Vagina (tissue), 2 donors: ENCODE results near the gene KCNH1.

Source experiments
- CTCF ChIP-seq, 3 experiments: fragments of 450-650 bp in 2 of 3; fragments of 200-600 bp in 1 of 3; sonication (generic) in 1 of 3; IDR thresholded peaks; one replicate each; pipeline ENCODE4 v1.5.1; 2017 to 2019; ENCODE audit warnings: antibody characterized with exemption in 3 of 3, mild to moderate bottlenecking in 2 of 3, moderate library complexity in 2 of 3
- POLR2A ChIP-seq, 2 donors: fragments of 450-650 bp; IDR thresholded peaks; one replicate each; pipeline ENCODE4 v1.6.1; 2017; ENCODE audit warnings: antibody characterized with exemption in 2 of 2, mild to moderate bottlenecking in 2 of 2, moderate library complexity in 2 of 2

- no peak for TF ChIP-seq CTCF (IDR thresholded peaks at IDR 0.05)
- TF ChIP-seq POLR2A (IDR thresholded peaks at IDR 0.05), result no peak
Observed at GRCh38 chr1:210709701-210710100, 424.2 kb downstream of the KCNH1 start.
